HG03159 (cell line): Measurements from ENCODE around the gene GFPT1.

ENCODE experiments used
- ATAC-seq: cut with Tn5 transposase; IDR thresholded peaks from one replicate; pipeline ENCODE4 v1.9.1; 2021; ENCODE audit warnings: mild to moderate bottlenecking, moderate library complexity; ENCODE audit not compliant: unreplicated experiment

Gene GFPT1

GRCh38 chr2:69292256-69292655 is 94.8 kb downstream of the GFPT1 start:
- no peak for ATAC-seq

GRCh38 chr2:69291721-69292120 is 95.3 kb downstream of the GFPT1 start:
- no peak for ATAC-seq

DNA sequence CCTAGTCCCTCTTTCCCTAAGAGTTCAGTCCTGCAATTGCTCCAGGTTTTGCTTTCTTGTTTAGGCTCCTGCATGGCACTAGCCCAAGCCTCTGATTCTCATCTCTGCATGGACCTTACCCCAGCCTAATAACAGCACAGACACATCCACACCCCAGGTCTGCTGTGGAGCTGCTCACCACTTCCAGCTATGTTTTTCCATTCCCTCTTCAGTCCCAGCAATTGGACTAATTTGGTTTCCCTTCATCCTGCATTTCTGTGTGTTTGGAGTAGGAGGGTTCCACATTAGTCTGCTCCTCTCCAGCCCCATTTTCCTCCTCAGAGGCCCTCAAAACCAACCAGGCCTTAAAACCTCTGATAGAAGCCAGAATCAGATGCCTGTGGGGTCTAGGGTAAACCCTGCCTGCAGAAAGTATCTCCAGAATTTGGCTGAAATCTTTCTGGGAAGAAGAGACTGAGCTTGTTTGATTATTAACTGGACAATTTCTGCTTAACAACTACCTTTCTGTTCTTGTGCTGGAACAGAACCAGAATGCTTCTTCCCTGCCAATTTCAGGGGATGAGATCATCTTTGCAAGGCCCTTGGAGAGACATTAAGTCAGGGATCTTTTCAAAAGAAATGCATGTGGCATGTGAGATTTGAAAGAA is 95.9 kb downstream of the GFPT1 start:
- ATAC-seq, result no peak

- ATAC-seq, result no peak
These were observed 98.6 kb downstream of the GFPT1 start for GRCh38 chr2:69288429-69288828.

GRCh38 chr2:69287544-69287943 is 99.5 kb downstream of the GFPT1 start:
- no peak for ATAC-seq

DNA sequence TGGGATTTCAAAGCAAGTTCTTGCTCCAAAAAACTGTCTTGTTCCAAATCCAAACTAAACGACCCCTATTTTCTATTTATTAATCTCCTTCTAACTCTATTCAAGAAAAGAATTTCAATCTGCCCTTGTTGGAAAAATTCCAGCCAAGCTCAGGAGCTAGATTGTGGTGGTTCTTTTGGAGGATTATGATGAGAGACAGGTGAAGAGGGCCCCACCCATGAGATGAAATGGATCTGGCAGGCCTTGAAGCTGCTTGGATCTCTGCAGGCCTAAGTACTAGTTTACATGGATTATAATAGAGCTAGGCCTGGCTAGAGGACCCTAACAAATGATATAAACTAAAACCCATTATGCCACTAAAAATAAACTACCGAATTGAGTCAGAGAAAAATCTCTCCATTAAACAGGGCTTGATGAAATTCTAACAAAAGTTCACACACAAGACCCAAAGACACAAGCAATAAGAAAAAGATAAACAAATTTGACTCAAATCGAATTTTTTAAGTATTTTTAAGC is 101.6 kb downstream of the GFPT1 start:
- no peak for ATAC-seq

GRCh38 chr2:69280796-69281412 is 106.1 kb downstream of the GFPT1 start:
- ATAC-seq, result no peak

- no peak for ATAC-seq
These were observed 106.9 kb downstream of the GFPT1 start for GRCh38 chr2:69279931-69280681.

DNA sequence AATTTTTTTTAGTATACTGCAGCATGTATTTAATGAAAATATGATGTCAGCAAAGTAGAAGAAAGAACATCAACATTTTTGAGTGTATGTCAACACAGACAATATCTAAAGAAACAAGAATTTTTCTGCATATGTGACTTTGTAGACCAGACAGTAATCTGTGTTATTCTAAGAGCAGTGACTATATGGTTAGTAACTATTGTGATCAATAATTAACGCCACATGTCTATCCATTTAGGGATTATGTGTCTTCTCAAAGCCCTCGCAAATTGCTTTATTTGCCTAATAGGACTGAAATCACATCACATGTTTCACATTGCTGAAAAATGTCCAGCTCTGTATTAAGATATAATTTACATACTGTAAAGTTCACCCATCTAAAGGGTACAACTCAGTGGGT is 107.8 kb downstream of the GFPT1 start:
- no peak for ATAC-seq

DNA sequence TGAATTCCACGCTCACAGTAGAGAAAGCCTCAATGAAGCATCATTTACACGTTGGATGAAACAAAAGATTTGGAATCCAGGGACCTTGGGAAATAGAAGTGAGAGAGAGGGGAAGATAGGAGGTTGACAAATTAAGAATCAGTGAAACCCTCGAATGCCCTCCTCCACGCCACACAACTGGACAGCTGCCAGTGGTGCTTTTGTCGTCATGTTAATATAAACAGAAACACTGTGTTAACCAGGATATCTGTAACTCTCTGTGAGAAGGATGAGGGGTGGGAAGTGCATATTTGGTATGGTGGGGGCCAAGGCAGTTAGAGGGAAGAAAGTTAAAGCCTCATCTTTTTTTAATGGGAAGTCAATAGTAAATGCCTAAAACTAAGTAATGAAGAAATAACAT is 108.7 kb downstream of the GFPT1 start:
- ATAC-seq, result no peak

GRCh38 chr2:69275490-69275889 is 111.5 kb downstream of the GFPT1 start:
- ATAC-seq, result no peak

- ATAC-seq, result no peak
These were observed 114.1 kb downstream of the GFPT1 start for GRCh38 chr2:69272803-69273471.

- ATAC-seq, result no peak
These were observed 115.2 kb downstream of the GFPT1 start for GRCh38 chr2:69271831-69272257.
